HG03469 (cell line): ENCODE data around the gene USP49.

Experiments
- ATAC-seq: cut with Tn5 transposase; IDR thresholded peaks from one replicate; pipeline ENCODE4 v1.9.1; 2021; ENCODE audit warnings: mild to moderate bottlenecking, moderate library complexity, moderate number of reproducible peaks; ENCODE audit not compliant: unreplicated experiment

USP49 gene

DNA sequence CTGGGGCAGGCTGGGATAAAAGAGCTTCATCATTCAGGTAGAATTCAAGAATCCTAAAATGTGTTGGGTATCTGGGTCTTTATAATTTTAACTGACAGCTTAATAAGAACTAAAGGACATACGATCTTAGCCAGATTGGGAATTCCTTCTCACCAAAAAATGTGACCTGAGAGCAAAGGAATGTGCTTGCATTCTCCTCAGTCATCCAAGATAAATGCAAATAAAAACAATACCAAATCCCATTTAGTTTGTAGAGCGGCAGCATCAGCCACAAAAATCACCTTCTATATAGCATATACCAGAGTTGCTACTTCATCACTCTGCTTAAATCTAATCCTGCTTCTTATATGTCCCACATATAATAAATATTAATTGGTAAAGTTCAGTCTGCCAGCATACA, 16.9 kb downstream of the USP49 start:
- ATAC-seq = no peak

DNA sequence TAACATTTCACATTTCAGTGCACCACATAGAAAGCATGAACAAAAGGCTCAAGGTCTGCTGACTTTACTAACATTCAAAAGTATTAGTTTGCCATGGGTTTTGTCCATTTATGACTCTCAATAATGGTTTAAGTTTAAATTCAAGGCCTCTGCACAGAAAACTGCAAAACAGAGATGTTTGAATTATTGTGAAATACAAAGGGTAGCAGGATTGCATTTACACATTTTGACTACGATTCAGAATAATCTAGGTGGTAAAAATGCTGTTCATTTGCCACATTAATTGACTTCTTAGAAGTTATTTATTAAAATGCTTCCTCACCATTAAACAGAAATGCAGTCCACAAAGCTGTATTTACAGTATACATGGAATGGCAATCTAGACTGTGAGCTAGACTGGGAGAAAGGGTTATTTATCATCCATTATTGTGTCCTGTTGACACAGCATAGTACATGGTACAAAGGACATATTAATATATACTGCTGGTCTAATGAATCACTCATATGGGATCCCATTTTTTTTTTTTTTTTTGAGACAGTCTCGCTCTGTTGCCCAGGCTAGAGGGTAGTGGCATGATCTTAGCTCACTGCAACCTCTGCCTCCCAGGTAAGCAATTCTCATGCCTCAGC, 18.0 kb downstream of the USP49 start:
- ATAC-seq = no peak

DNA sequence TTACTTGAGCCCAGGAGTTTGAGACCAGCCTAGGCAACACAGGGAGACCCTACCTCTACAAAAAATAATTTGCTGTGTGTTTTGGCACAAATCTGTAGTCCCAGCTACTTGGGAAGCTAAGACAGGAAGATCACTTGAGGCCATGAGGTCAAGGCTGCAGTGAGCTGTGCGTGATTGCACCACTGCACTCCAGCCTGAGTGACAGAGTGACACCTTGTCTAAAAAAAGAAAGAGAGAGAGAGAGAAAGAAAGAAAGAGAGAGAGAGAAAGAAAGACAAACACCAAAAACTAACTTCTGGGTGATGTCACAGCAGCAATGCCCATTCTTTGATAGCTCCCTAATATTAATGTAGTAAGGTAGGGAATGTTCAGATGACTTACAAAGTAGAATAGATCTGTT, 20.4 kb downstream of the USP49 start:
- ATAC-seq = no peak

DNA sequence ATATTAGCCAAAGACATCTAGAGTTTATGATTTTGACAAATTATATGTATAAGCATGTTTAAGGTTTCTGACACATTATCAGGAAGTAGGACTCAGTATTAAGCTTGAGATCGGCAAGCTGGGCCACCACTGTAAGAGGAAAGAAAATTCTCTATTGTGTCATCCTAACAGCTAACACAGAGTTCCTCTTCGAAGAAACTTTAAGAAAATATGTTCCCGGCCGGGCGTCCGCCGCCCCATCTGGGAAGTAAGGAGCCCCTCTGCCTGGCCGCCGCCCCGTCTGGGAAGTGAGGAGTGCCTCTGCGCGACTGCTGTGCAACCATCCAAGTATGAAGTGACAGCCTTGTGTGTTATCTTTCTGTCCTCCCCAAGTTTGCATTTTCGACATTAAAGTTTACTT, 23.0 kb downstream of the USP49 start:
- ATAC-seq = no peak

DNA sequence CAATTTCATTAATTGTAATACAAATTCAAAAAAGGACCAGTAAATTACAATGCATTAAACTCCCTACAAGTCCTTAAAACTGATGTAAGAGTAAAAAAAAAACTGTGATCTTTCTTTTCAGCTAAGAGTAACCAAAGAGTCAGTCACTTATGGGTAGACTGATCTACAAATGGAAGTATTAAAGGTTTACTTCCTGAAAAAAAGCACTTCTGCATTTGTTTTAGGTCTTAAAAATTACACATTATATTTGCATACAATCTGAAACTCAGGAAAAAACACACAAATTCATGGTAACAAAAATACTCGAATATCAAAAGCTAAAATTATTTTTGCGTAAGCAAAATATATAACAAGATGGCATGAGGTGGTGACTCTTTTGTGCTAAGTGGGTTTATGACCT, 23.5 kb downstream of the USP49 start:
- ATAC-seq = no peak

DNA sequence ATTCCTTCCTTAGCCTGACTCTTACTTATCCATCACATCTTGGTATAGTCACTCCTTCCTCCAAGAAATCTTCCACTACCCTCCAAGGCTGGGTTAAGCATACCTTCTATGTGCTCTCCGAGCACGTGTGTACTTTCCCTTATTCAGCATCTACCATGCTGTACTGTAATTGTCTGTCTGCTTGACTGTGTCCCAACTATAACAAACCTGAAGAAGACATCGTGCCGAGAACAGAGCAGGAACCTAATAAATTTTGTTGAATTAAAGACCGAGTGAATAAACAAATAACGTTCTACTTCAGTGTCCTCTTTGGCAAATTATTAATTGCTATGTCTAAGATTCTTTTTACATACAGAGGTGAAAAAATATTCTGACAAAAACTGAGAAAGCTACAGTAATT, 35.8 kb downstream of the USP49 start:
- ATAC-seq = no peak

DNA sequence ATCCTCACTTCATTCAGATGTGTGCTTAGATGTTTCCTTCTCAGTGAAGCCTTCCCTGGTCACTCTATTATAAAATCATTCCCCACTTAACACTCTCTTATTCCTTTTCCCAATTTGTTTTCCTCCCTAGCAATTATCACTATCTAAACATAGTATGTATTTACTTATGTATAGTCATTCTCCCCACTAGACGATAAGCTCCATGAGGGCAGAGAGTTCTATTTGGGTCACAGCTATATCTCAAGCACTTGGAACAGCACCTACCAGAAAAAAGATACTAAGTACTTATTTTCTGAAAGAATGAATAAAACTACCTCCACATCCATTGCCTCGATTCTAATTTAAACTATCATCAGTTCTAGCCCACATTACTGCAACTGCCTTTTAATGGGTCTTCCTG, 36.5 kb downstream of the USP49 start:
- ATAC-seq = no peak

DNA sequence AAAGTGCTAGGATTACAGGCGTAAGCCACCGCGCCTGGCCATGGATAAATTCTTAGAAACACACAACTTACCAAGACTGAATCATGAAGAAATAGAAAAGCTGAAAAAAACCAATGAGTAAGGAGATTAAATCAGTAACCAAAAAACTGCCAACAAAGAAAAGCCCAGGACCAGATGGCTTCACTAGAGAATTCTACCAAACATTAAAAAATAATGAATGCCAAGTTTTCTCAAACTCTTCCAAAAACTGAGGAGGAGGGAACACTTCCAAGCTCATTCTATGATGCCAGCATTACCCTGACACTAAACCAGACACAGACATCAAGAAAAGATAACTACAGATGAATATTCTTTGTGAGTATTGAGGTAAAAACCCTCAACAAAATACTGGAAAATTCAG, 44.3 kb downstream of the USP49 start:
- ATAC-seq = no peak

DNA sequence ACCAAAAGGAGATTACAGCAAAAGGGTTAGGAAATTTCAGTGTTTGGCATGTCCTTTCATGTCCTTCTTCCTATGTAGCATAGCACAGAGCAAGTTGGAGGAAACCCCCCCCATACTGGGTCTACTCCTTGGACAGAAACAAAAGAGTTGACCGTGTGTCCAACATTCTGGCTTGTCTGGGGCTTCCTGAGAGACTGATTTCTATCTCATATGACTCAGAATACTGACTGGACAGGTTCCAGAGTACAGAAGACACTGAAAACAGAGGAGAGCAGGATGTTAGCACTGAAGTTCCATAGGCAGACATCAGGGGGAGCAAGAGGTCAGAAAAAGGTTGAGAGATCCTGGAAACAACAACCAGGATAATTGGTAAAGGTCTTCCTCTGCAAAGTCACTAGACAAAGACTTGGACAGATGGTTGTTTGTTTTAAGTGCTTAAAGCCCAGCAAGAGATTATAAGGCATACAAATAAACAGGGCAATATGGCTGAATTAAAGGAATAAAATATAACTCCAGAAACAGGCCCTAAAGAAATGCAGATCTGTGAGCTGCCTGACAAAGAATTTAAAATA, 48.4 kb downstream of the USP49 start:
- ATAC-seq = no peak

DNA sequence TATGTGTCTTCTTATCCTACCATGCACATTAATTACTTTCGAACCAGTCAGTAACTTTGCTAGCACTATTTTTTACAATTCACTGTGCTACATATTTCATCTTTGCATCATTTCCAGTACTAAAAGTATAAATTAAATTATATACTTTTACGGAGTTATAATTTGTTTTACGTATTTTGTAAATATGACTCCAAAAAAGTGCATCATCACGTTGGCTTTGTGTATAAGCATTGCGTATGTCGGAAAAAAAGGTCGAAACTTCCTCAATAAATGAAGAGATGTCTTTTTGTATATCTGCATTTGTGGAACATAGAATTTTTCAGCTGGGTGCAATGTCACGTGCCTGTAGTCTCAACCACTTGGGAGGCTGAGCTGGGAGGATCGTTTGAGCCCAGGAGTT, 52.0 kb downstream of the USP49 start:
- ATAC-seq = no peak

DNA sequence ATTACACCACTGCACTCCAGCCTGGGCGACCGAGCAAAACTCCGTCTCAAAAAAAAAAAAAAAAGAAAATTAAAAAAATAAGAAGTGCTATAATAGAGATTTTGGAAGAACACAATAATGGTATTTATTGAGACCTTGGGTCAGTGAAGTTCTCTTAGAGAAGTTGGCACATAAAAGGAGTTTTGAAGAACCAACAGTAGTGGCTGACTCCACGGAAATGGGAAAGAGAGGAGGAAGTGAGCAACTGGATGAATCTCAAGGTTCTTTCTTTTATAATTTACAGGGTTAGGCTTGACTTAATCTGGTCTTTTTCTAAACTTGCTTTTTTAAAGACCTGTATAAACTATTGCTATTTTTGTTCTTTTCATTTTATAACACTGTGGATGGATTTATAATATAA, 54.8 kb downstream of the USP49 start:
- ATAC-seq = no peak

DNA sequence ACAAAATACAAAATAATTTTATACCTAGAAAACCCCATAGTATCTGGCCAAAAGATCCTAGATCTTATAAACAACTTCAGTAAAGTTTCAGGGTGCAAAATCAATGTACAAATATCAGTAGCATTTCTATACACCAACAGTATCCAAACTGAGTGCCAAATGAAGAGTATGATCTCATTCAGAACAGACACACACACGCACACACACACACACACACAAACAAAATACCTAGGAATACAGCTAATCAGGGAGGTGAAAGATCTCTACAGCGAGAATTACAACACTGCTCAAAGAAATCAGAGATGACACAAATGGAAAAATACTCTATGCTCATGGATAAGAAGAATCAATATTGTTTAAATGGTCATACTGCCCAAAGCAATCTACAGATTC, 58.5 kb downstream of the USP49 start:
- no peak for ATAC-seq

DNA sequence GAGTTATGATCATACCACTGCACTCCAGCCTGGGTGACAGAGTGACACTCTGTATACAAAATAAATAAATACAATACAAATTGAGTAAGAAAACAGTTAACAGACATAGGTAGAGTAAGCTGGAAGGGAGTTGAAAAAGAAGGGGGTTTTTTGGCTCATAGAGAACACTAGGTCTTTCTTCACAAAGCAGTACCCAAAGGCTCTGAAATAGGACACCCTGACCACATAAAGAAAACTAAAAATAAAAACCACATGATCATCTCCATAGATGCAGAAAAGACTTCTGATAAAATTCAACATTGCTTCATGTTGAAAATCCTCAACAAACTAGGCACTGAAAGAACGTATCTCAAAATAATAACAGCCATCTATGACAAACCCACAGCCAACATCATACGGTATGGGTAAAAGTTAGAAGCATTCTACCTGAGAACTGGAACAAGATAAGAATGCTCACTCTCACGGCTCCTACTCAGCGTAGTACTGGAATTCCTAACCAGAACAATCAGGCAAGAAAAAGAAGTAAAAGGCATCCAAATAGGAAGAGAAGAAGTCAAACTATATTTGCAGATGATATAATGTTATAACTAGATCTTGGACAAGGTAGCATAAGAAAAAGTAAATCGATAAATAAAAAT, 59.0 kb downstream of the USP49 start:
- no peak for ATAC-seq

DNA sequence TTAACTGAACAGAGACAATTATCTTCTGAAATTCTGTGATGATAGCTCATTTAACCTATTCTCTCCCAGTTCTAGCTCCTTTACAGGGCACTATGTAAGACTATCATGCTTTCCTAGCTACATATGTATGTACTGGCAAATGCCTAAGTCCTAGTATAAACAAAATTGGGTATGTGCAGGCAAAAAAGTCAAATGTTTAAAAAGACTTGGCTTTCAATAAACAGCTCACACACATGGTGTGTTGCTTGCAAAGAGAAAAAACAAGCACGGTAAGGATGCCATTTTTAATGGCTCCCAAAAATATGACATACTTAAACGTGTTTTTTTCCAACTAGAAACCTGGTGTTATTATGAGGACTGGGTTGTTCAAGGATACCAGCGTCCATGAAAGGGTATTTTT, 62.9 kb downstream of the USP49 start:
- ATAC-seq = no peak

DNA sequence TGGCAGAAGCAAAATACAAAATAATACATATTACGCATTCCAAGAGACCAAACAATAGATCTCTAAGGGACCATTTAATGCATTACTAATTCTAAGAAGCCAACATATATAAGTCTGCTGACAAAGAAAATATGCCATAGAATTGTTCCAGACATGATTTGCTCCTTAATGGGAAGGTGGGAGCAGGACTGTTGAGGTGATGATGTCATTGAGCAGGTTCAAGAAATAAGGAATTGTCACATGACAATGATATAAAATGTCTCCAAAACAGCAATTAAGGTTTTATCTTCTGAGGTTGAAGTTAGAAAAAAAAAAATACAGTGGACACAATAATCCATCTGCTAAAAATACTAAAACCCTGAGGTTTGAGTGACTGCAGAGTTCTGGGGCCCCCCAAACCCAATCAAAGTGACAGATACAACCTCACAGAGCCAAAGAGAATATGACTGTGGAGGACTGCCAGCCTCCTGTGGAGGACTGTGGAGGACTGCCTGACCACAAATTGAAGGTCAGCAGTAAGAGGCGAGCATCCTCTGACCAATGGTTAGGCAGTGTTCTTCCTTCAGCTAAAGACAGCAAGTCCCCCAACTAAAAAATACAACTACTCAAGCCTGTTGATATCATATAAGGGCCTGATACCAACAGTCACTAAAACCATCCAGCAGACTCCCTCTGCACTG, 68.7 kb downstream of the USP49 start:
- no peak for ATAC-seq

DNA sequence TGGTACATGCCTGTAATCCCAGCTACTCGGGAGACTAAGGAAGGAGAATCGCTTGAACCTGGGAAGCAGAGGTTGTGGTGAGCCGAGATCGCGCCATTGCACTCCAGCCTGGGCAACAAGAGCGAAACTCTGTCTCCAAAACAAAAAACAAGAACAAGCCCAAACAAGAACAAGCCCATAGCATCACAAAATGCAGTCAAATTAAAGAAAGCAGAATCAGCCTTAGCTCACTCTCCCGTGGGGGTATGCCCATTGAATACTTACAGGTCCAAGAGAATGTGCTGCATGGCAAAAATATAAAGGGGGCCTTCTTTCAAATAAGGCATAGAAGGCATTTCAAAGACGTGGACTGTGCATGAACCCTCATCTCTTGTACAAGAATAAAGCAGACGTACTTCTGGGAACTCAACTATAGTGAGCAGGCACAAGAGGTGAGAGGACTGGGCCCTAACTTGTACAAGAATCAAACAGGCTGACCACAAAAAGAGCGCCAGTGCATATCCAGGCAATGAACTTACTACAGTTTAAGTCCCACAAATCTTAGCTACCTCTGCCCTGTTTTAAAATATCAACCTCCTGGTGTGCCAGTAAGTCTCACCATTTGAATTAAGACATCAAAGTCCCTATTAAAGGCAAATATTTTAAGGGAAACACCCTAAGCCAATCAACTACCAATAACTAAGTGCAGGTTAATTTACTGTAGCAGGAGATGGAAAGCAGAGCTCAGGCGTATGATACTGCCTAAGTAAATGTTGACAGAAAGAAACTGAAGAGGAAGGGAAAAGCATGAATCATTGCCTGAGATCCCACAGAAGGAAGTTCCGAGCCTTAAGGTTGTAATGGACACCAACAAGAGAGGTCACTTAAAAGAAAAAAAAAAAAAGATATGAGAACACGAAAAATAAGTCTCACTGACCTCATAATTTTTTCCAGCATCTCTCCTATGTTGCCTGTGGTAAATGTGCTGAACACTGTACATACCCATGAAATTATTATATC, 70.3 kb downstream of the USP49 start:
- no peak for ATAC-seq

DNA sequence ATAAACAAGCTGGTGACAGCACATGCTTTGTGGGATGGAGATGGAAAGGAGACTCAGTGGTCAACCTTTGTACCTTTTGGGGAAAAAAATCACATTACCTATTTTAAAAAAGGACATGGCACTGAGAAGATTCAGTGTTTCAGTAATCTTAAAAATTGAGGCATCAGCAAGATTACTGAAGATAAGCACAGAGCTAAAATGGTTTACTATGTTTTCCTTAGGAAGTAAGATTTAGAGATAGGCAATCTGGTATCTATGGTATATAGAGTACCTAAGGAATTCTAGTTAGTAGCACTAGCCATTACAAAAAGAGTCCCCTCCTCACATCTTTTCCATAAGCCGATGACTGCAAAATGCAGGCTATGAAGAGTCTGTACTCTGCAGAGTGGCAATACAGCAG, 72.0 kb downstream of the USP49 start:
- ATAC-seq = no peak

DNA sequence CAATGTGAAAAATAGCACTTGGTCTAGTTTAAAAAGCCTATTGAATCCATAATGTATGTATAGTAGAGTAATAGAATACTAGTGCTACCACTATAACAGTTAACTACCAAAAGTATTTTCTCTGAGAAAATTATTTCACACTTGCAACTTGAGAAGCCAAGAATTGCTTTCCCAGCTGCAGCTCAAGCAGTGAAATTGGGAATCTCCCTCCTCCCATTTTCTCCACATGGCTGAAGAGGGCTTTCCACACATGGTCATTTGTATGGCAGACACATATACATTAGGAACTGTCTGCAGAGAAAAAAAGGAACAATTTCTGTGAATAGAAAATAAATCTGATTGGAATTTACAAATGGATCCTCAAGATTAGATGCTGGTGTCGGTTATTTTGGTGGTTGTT, 73.2 kb downstream of the USP49 start:
- ATAC-seq = no peak

DNA sequence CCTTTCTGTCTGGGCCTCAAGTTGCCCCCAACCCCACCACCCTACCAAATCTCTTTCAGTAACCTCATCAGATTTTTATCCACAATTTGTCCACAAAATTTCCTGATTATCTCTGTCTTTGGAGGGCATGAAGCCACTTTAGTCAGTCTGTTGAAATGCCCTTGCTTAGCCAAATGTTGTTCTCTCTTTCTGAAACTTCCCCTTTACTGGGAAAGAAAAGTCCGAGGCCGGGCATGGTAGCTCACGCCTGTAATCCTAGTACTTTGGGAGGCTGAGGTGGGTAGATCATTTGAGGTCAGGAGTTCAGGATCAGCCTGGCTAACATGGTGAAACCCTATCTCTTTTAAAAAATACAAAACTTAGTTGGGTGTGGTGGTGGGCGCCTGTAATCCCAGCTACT, 73.9 kb downstream of the USP49 start:
- ATAC-seq = no peak

DNA sequence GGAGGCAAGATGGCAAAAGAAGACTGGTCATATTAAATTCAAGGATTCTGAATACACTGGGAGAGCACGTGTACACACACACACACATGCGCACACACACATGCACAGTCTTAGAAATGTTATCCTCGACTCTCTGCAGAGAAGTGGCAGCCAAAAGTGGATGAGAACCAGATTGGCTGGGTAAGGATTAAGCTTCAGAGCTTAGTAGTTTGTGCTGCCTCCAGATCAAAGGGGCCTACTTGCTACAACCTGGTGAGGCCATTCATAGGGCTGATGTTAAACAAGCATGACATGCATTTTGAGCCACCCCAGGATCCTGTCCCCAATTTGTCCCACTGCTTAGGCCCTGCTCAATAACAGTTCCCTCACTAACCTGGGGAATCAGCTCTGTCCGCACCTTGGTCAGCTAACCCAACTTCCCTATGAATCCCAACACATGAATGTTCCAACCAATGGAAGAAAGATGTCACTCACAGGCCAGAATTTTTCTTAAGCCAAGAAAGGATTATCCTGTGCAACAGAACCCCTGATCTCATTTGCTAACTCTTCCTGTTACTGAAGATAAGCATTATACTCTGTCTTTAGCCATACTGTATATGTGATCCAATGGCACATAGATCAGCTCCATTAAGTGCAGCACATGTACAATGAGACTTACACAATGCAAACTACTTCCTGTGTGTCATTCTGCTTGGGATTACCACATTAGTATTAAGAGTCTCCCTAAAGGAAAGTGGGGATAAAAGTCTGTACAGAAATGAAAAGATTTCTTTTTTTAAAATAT, 76.7 kb downstream of the USP49 start:
- no peak for ATAC-seq
